T47D (cell line): ENCODE results near the gene KIF2A.

Experiments
- DNase-seq, 2 experiments: peaks; one replicate each; pipeline versions ENCODE4 v3.0.0 to v3.0.0-alpha.2; 2011 to 2012; ENCODE audit warnings: low read depth in 1 of 2, low spot score in 1 of 2
- JUND ChIP-seq: IDR thresholded peaks from 2 replicates; pipeline ENCODE4 v1.6.1; 2012; ENCODE audit warnings: low read depth
- in situ Hi-C: cut with HindIII; loops from 2 replicates; pipeline ENCODE4 v1.10.0; 2016; ENCODE audit warnings: low sequenced_read_pairs, low pct_unique_long_range_greater_than_20kb

The KIF2A gene

DNA sequence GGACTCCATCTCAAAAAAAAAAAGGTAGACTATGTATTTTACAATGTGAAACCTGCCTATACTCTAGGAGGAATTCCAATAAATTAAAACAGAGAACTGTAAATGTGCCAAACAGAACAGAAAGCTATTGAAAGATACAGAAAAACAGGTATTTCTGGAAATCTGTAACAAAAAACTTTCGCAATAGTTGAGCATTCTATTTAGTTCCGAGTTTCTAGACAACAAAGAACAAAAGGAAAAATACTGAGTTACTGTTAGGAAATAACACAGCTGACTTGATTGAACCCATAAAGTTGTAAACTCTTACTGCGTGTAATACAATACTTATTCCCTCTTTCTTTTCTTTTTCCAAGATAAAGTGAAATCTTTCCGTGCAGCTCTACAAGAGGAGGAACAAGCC lies 79.1 kb downstream of the KIF2A start:
- peak in 1 of 2 experiments; percentile 25 for DNase-seq
- TF ChIP-seq JUND: no peak
- in situ Hi-C loops: no loop called here

DNA sequence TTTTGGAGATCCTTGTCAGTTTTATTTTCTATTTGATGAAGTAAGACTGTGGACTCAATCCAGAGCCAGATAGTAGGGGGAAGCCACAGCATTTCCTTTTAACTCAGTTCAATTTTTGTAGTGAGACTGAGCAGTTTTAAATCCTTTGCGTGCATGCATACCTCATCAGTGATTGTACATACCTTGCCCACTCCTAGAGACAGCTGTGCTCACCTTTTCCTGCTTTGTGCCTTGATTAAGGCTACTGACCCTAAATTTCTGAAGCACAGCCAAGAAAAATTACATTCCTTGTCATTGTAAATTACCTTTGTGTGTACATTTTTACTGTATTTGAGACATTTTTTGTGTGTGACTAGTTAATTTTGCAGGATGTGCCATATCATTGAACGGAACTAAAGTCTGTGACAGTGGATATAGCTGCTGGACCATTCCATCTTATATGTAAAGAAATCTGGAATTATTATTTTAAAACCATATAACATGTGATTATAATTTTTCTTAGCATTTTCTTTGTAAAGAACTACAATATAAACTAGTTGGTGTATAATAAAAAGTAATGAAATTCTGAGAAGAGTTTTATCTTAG lies 79.9 kb downstream of the KIF2A start:
- in situ Hi-C loops: no loop called here
- no peak for DNase-seq
- no peak for TF ChIP-seq JUND

DNA sequence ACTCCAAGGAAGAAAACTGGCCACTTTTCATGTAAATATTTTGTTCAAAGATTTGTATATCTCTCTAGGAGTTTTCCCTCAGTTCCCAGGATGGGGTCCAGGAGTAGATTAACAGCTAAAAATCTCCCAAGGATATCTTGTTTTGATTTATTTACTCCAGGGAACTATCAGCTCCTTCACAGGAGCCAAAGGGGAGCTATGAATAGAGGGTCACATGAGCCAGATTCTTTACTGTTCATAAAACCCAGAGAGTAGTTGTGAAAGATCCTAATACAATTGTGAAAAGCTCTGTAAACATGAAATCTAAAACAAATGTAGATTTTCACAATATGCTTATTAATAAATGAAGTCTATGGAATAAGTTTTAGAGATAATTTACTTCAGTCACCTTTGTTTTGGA lies 80.8 kb downstream of the KIF2A start:
- no peak for TF ChIP-seq JUND
- in situ Hi-C loops: no loop called here
- DNase-seq: no peak

DNA sequence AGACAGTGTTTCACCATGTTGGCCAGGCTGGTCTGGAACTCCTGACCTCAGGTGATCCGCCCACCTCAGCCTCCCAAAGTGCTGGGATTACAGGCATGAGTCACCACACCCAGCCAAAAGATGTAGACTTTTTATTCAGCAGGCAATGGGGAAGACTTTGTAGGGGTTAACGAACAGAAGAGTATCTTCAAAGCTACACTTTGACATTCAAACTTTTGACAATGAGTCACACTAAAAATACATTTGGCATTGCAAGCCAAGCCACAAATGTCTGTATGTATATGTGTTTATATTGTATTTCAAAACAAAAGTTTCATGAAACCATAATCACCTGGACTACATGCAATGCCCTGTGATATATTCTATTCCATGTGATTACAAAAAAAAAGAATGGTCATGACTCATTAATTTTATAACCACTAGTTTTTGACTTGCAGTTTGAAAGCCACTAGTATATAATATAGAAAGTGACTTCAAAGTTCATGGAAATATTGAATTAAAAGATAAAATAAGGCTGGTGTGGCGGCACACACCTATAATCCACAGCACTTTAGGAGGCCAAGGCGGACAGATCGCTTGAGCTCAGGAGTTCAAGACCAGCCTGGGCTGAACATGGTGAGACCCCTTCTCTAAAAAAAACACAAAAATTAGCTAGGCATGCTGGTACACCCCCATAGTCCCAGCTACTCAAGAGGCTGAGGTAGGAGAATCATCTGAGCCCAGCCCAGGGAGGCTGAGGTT lies 89.4 kb downstream of the KIF2A start:
- no peak for TF ChIP-seq JUND
- in situ Hi-C loops: no loop called here
- DNase-seq: no peak

DNA sequence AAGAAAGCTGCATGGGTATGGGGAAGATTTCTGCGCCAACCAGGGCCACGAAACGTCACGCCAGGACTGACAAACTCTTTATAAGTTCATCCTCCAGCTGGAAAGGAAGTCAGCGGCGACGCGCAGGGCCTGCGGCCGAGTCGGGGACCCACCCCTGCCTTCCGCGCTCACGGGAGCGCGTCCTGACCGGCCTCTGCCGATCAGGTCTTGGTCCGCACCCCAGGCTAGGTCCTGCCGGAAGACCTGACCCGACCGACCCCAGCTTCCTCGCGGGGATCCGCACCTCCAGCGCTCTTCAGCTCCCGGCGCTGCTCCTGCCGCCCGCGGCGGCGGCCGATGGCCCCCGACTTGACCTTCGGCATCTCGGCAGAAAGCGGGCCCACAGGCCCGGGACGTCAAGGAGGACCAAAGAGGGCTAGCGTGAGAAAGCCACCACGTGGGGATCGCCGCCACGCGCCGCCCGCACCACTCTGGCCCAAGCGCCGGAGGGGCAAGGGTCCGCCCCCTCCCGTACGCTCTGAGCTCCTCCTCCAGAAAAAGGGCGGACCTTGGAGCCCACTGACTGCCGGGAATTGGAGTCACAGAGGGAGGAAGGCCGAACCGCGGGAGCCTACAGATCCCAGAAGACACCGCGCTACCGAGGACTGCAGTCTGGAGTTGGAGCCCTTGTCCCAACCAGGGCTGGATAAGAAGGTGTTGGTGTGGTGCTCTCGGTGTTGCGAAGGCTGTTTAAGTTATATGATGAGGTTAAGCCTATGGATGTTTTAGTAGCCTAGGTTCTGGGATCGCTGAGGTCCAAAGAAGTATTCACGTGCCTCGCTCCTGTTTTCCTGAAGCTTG lies 97.6 kb downstream of the KIF2A start, which contains the start of gene DIMT1:
Gene DIMT1 (minus strand): TSS at position 495 of the 840 bp plus-strand sequence. CDS start 133 bp downstream, at position 362.
- in situ Hi-C loops: no loop called here
- TF ChIP-seq JUND: no peak
- peak; percentile 83 to 98 for DNase-seq

DNA sequence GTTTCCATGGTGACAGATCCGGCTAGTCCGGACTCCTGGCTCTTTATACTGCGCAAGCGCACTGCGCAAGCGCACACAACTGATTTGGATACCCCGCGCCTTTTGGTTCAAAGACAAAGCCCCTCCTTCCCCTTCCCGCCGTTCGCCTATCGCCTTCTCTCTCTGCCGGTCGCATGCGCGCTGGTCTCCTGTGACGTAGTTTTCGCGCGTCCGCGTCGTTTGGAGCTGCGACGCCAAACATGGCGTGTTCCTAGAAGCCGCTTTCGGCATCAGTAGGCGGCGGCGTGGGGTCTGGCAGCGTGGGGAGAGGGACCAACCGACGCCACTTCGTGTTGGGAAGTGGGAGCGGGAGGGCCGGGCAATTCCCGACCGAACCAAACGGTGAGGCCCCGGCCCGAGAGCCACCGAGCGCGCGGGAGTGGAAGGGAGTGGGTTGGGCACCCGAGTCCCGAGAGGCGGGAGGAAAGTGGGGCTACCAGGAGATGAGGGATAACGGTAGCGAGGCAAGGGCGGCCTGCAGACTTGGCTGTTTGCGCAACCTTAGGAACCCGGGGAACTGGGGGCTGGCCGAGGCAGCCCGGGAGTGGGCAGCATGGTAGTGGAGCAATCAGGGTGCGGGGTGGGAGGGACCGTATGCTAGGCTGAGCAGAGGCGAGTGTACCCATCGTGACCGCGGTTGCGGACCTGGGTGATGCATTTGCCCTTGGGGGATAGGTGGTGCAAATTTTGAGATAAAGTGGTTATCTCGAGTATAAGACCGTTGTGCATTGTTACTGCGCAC lies 106.7 kb downstream of the KIF2A start, which contains the start of gene IPO11:
Gene IPO11 (plus strand): TSS at position 215 of the 781 bp plus-strand sequence. CDS start 24,517 bp downstream, outside the sequence.
- peak; percentile 85 to 100 for DNase-seq
- no peak for TF ChIP-seq JUND
- in situ Hi-C loops: no loop called here

DNA sequence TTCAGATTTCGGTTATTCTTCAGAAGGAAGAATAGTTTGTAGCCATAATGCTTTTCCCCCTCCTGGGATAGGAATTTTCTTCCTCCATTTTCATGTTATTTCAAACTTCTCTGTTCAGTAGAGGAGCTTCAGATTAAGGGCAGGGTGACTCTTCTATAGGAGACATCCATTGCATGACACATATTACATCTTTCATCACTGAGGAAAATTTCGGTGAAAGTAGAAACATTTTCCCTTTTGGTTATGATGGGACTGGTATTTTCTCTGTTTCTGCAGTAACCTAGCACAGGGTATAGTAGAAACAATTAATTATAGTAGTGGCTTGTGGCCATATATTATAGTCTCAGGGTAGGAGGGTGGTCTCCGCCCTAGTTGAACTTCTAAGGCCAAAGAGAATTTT lies 107.7 kb downstream of the KIF2A start:
- no peak for DNase-seq
- in situ Hi-C loops: no loop called here
- TF ChIP-seq JUND: no peak

DNA sequence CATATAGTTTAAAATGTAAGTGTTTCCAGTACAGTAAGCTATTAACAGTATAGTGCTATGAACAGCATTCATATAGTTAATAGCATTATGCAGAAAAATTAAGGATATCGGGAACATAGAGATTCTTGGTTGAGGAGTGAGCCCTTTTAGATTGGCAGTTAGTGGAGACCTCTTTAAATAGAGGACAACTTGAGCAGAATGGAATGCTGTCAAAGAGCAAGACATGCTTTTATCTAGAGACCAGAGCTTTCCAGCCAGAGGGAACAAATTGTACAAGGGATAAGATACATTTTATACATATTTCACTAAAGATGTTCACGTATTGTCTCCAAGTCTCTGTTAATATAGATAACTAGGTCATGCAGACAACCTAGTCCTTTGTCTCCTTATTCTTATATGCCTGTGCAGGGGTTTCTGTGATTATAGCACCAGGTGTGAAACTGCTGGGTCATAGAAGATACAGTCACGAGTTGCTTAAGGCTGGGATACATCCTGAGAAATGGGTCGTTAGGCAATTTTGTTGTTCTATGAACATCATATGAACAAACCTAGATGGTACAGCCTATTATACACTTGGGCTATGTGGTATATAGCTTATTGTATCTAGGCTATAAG lies 112.6 kb downstream of the KIF2A start:
- in situ Hi-C loops: no loop called here
- DNase-seq: no peak

DNA sequence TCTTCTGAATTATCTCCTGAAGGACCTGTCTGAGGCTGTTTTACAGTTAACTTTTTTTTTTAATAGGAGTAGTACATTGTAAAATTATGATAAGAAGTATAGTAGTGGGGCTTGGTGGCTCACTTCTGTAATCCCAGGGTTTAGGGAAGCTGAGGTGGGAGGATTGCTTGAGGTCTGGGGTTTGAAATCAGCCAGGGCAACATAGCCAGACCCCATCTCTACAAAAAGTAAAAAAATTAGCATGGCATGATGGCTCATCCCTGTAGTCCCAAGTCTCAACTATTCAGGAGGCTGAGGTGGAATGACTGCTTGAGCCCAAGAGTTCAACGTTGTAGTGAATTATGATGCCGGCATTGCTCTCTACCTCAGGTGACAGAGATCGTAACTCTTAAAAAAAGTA lies 113.6 kb downstream of the KIF2A start:
- in situ Hi-C loops: no loop called here
- no peak for TF ChIP-seq JUND
- no peak for DNase-seq

More for the DNA sequence above, 112.6 kb downstream of the KIF2A start:
- TF ChIP-seq JUND: no peak

DNA sequence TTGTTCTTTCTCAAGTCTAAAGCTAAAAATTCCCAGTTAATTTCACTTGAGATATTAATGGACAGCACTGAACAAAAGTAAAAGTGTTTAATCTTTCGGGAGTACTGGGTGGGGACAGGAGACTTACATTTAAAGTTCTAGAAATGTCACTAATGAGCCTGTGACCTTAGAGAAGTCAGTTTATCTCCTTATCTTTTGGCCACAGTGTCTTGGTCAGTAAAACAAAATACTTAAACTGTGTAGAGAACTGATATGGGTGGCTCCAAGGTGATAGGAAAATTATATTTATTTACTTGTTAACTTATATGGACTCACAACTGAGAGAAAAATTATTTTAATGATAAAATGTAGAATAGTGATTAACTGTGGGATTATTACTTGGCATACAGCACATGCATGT lies 115.4 kb downstream of the KIF2A start:
- TF ChIP-seq JUND: no peak
- in situ Hi-C loops: no loop called here
- DNase-seq: no peak

DNA sequence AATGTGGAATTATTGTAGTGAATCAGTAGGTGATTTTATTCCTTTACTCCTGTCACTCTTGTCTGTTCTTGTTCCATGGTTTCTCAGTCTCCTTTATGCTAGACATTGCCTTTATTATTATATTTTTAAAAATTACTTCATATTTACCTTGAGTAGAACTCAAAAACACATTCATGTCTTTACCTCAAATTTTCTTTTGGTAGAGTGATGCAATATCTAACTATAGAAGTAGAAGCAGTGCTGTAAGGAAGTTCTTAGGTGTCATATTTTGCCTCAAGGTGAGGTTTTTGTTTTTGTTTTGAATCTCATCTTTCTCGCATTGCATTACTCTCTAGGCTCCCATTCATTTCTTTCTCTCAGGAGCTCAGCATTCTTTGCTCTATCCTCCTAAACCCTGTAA lies 118.8 kb downstream of the KIF2A start:
- no peak for DNase-seq
- in situ Hi-C loops: no loop called here
- TF ChIP-seq JUND: no peak
